OCI-M2 (cell line): ENCODE results near the gene FAM83D.

Experiments
- DNase-seq: peaks from one replicate; lab custom pipeline; 2025; ENCODE audit not compliant: unreplicated experiment; lab: John Stamatoyannopoulos, UW

The FAM83D gene

GRCh38 chr20:38999965-39000910 lies 74.0 kb downstream of the FAM83D start:
- no peak for DNase-seq
